HG03064 (cell line): ENCODE results near the gene DNAH17.
"Not testable (repeated sequence)": the region's sequence is repeated elsewhere in the genome, so short reads cannot be mapped to it uniquely, and the experiment has no call there.

ENCODE experiments used
- ATAC-seq: cut with Tn5 transposase; IDR thresholded peaks from one replicate; pipeline ENCODE4 v1.9.1; 2021; ENCODE audit warnings: low read depth; ENCODE audit not compliant: unreplicated experiment

DNAH17 gene

DNA sequence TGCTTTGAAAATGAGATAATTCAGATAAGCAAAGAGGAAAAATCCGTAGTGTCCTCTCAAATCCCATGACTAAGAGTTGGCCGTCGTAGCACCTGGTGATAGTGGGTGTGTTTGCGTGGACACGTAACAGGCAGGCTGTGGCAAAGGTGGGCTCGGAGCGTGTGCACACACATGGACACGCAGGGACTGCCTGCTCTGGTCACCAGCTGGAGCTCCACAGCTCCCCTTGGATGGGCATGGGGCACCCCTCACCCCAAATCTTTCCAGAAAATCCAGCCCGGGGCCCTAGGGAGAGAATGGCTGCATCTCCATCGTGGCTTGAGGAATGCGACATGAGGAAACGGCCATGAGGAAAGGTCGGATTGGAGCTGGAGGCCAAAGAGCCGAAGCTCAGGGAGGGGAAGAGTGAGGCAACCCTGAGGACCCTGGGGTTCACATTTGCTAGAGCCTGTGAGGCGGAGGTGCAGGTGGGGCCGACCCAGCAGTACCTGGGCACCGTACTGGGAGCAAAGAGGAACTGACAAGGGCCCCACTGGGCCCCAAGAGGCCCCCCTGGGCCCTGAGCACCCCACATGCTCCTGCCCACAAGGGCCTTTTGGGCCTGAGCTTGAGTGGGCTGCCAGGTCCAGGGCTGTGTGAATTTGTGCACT, 51.6 kb downstream of the DNAH17 start:
- no peak for ATAC-seq

DNA sequence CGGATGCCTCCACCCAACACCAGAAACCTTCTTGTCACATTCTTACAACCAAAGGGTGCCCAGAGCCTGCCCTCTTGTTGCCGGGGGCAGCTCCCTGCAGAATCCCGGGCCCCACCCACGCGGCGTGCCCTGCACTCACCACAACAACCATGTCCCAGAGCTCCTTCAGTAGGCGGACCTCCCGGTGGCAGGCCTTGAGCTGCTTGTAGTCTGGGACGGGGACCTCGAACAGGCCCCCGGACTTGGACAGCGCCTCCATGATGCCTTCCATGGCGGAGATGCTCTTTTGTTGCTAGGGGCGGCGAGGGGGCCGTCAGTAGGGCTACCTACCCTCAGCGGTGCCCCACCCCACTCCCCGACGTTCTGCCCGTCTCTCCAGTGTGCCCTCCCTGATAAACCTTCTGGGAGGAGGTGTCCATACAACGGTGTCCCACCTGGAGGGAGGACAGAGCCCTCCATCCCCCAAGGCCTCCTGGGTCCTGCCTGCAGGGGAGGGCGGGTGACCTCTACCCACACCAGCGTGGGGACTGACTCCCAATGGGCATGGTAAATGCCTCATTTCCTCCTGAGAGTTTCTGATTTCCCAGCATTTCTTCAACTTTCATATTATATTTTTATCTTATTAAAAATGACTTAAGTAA, 52.2 kb downstream of the DNAH17 start:
- no peak for ATAC-seq

GRCh38 chr17:78523934-78524655, 53.1 kb downstream of the DNAH17 start:
- no peak for ATAC-seq

- ATAC-seq, result no peak
Measured at GRCh38 chr17:78522031-78522809, 55.0 kb downstream of the DNAH17 start.

DNA sequence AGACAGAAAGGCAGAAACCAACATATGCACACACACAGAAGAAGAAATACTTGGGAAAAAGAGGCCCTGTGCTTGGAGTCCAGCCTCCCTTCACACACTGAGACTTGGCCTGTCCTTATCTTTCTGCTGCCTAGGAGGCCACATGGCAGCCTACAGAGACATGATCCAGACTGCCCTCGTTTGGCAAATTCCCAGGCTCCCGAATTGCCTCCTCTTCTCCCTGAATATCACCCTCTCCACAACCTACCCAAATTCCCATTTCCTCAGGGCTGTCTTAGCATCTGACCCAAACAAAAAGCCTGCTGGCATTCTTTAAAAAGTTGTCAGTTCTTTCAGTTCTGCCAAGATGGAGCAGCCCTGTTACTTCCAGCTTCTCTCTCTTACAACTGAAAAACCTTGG, 59.8 kb downstream of the DNAH17 start:
- ATAC-seq, result no peak

- ATAC-seq, result no peak
Measured at GRCh38 chr17:78515480-78515879, 61.7 kb downstream of the DNAH17 start.

- ATAC-seq, result no peak
Measured at GRCh38 chr17:78514521-78514920, 62.7 kb downstream of the DNAH17 start.

DNA sequence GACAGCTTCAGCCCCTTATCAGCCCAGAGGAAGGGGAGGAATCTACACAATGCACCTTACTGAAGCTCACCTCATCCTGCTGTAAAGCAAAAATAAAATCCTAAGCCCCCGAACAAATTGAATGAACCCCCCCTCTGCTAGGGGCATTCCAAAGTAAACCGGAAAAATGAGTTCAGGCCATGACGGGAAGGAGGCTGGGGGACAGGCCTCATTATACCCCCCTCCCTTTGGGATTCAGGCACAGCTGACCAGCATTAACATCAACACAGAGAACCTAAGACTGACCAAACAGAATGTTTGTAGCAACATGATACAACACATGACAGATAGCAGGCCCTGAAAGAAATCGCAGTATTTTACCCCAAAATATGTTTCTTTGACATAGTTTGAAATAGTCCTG, 64.2 kb downstream of the DNAH17 start:
- ATAC-seq, result no peak

DNA sequence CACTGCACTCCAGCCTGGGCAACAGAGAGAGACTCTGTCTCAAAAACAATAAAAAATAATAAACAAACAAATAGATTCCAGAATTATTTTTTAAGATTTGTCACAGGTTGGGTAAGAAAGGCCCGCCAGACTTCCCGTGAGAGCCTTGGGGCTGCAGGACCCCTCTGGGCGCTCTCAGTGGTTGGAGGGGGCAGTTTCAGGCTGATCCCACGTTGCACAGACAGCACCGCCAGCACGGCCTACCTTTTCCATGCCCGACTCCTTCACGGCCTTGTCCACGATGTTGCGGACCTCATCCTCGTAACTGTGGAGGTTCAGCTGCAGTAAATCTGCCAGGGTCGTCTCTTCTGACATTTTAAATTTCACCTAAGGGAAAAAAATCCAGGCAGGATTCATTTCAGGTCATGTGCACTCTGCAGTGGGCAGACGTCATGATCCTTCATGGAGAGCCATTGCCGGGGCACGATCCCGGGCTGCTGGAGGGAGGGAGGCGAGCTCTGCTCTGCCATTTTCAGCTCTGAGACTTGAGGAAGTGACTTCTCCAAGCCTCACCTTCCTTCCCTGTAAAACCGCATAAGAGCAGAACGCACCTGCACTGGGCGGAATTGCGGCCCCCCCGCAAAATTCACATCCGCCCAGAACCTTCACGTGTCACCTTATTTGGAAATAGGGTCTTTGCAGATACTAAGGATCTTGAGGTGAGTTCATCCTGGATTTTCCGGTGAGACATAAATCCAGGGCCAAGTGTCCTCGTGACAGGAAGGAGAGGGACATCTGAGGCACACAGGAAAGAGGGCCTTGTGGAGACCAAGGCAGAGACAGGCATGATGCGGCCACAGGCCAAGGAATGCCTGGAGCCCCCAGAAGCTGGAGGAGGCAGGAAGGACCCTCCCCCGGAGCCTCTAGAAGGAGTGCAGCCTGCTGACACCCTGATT, 66.8 kb downstream of the DNAH17 start:
- ATAC-seq, result no peak

GRCh38 chr17:78507526-78507925, 69.7 kb downstream of the DNAH17 start:
- no peak for ATAC-seq

DNA sequence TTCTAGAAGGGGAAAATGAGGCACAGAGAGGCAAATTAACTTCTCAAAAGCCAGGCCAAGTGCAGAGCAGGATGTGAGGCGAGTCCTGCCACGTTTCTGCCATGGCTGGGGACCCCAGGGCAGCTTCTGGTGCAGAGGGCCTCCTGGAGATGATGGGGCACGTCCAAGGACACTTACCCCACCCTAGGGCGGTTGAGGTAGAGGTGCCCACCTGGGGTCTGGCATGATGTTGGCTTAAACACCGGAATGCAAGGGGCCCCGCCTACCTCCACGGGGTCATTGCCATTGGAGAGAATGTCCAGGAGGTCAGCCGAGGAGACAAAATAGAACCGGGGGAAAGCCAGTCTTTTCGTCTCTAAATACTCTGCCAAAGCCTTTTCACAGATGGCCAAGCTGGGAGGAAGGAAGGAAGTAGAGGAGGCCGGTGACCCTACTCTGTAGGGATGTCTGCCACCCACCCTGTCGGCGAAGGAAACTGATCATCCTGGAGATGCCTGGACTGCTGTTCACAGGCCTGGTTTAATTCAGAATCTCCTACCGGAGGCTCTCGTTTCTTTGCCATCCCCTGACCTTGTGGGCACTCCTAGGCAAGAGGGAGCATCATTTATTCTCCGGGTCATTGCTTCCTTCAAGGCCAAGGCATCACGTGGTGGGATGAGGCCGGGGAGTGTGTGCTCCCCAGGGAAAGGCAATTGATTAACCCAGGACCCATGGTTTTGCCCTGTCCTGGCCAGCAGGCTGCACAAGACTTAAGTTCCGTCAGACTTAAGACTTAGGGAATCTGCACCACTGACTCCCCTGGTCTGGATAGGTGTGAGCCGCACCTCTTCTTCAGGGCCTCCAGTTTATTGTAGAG, 70.5 kb downstream of the DNAH17 start:
- no peak for ATAC-seq

DNA sequence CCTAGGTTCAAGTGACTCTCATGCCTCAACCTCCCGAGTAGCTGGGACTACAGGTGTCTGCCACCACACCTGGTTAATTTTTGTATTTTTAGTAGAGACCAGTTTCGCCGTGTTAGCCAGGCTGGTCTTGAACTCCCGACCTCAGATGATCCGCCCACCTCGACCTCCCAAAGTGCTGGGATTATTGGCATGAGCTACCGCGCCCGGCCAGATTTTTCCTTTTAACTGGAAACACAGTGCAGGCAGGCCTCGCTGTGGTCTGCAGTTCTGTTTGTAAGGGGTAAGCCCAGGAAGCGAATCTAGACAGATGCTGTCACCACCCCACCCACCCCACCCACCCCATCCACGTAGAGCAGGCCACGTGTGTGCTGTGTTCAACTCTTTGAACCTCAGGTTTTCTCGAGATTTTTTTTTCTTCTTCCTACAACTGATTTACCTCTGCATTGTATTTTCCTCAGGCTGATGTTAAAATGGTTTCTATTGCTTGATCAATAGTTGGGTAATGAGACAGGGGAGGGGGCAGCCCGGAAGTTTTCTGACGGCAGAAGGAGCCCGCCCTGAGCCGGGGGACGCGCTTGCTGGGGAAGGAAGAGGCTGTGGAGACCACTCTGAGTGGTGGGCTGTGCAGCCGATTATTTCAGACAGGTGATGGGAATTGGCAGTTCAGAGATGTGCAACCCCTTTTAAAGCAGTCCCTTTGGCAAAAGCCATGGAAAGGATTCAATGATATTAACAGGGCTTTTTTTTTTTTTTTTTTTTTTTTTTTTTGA, 72.9 kb downstream of the DNAH17 start:
- ATAC-seq, result no peak

DNA sequence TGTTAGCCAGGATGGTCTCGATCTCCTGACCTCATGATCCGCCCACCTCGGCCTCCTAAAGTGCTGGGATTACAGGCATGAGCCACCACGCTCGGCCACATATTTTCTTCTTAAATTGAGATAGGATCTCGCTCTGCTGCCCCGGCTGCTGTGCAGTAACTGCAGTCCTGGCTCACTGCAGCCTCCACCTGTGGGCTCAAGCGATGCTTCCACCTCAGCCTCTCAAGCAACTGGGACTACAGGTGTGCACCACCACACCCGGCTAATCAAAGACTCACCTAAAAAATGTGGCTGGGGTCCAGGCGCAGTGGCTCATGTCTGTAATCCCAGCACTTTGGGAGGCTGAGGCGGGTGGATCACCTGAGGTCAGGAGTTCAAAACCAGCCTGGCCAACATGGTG, 73.8 kb downstream of the DNAH17 start:
- ATAC-seq, result not testable (repeated sequence)

DNA sequence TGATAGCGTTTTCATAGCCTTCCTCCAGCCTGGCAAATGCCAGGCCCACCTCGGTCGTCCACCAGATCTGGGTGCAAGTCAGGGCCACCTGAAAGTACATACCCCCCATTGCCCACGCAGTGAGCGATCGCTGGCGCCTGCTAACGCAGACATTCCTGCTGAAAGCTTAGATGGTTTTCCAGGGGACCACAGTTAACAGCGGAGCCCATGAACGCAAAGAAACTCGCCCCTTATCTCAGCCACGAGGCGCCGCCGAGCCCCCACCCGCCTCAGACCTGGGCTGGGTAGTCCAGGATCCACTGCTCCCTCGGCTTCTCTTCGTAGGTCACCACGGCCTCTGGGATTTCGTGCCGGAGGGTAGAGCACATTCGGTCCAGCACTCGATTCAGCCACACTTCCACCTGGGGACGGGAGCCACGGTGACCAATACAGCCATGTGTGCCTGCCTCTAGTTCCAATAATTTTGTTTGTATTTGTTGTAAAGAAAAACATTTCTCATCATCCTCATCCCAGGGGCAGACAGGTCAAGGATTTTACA, 74.5 kb downstream of the DNAH17 start:
- no peak for ATAC-seq

DNA sequence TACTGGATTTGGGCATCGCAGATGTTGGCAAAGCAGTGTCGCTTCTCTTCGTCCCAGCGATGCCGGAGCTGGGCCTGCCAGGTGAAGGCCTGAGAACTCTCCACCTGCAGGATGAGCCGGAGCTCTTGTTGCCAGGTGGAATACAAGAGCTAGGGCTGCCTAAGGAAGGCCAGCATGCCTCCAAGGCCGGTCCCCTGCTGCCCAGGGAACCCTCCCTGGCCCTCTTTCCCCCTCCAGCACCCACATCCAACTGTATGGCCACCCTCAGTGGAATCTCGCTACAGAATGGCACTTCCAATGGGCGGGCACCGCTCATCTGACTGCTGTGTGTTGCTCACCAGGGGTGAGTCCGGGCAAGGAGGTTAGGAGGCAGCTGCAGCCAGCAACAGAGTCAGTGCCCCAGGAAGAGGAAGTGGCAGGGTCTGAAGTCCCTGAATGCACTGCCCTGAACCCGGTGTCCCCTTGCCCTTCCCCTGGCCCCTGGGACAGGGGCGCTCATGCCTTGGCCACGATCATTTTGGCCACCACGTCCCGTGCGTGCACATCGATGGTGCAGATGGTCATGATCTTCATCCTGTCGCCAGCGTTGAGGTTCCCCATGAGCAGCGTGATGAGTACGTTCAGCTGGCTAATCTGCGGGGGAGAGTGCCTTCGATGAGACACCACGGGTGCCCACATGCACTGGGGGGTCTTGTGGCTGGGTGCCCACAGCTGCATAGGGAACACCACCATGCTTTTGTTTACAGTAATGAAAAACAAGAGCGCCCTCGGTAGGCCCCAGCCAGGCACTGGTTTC, 75.8 kb downstream of the DNAH17 start:
- ATAC-seq, result no peak

DNA sequence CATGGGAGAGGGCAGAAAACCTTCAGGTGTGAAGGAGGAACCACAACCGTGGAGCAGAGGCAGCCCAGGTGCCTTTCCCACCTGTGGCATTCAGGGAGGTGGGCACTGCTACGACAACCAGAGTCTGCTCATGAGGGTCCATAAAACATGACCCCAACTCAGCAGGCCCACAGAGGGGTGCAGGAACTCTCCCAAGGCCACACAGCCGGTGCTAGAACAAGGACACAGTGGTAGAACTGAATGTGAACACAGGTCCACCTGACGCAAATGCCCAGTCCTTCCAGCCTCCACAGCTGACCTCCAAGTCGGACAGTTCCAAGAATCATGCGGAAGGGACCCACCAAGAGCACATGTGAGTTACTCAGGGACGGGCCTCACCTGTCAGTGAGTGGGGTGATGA, 76.4 kb downstream of the DNAH17 start:
- no peak for ATAC-seq
